DND-41 (cell line): ENCODE data around the gene MIEF1.

Source experiments
- ATAC-seq: fragments of 200-7000 bp; cut with Tn5 transposase; 3 replicates; pipeline ENCODE4 v1.9.1; 2021; ENCODE audit warnings: low read depth; ENCODE audit not compliant: insufficient read depth
- DNase-seq: peaks from one replicate; pipeline ENCODE4 v3.0.0-alpha.2; 2020
- H2AFZ ChIP-seq: 2 replicates; pipeline ENCODE4 v1.6.0; 2012; ENCODE audit warnings: low read depth, low read length
- H3K27ac ChIP-seq: 2 replicates; pipeline ENCODE4 v1.5.1; 2012; ENCODE audit warnings: low read length, inconsistent platforms
- H3K27me3 ChIP-seq: fragments of 200-600 bp; sonication (generic); 2 replicates; pipeline ENCODE4 v1.6.0; 2012; ENCODE audit warnings: low read length, mild to moderate bottlenecking, inconsistent platforms; ENCODE audit not compliant: insufficient read depth, poor library complexity
- H3K36me3 ChIP-seq: 2 replicates; pipeline ENCODE4 v1.5.1; 2012; ENCODE audit warnings: low read length, inconsistent platforms; ENCODE audit not compliant: insufficient read depth
- H3K4me1 ChIP-seq: 2 replicates; pipeline ENCODE4 v1.5.1; 2012; ENCODE audit warnings: mild to moderate bottlenecking, low read length; ENCODE audit not compliant: insufficient read depth
- H3K4me2 ChIP-seq: 2 replicates; pipeline ENCODE4 v1.6.0; 2012; ENCODE audit warnings: mild to moderate bottlenecking, moderate library complexity, low read length, inconsistent platforms; ENCODE audit not compliant: insufficient read depth
- H3K4me3 ChIP-seq, 2 experiments: fragments of 200-600 bp in 1 of 2; shearing (Covaris generic) in 1 of 2; 2 replicates each; pipeline ENCODE4 v1.5.1; 2012 to 2016; ENCODE audit warnings: inconsistent platforms in 2 of 2, low read length in 2 of 2, mild to moderate bottlenecking in 2 of 2, low read depth in 1 of 2, moderate library complexity in 1 of 2
- H3K79me2 ChIP-seq: 2 replicates; pipeline ENCODE4 v1.6.0; 2012; ENCODE audit warnings: low read length, inconsistent platforms; ENCODE audit not compliant: insufficient read depth
- H3K9ac ChIP-seq: 2 replicates; pipeline ENCODE4 v1.6.0; 2012; ENCODE audit warnings: low read depth, mild to moderate bottlenecking, inconsistent platforms, low read length, moderate library complexity
- H3K9me3 ChIP-seq: 2 replicates; pipeline ENCODE4 v1.5.1; 2012; ENCODE audit warnings: low read length, moderate library complexity, mild to moderate bottlenecking, inconsistent platforms; ENCODE audit not compliant: insufficient read depth, severe bottlenecking
- H4K20me1 ChIP-seq: 2 replicates; pipeline ENCODE4 v1.6.0; 2012; ENCODE audit warnings: low read length; ENCODE audit not compliant: insufficient read depth
- CTCF ChIP-seq: IDR thresholded peaks from 2 replicates; pipeline ENCODE4 v1.5.1; 2012; ENCODE audit warnings: borderline replicate concordance, low read length, moderate library complexity, mild to moderate bottlenecking; ENCODE audit not compliant: poor library complexity, severe bottlenecking; ENCODE audit errors: extremely low read depth
- EZH2 ChIP-seq: IDR thresholded peaks from 3 replicates; pipeline ENCODE4 v1.6.1; 2012; ENCODE audit warnings: borderline replicate concordance, low read depth, mild to moderate bottlenecking, moderate library complexity, low read length, inconsistent platforms; ENCODE audit not compliant: severe bottlenecking

Gene MIEF1

GRCh38 chr22:39476664-39477063 lies 25.4 kb upstream of the MIEF1 start:
- no peaks in the 10 kb centered on the region; the same call in 1 of the 2 replicates for H3K4me1 ChIP-seq
- H3K79me2 ChIP-seq: no peaks in the 10 kb centered on the region
- no peak overlapping the region for H3K27ac ChIP-seq
- no peak overlapping the region for H3K4me2 ChIP-seq
- no peaks in the 10 kb centered on the region for H3K36me3 ChIP-seq
- peaks cover 3% of the 10 kb centered on the region for H3K27me3 ChIP-seq
- no peaks in the 10 kb centered on the region for H3K9me3 ChIP-seq
- H3K9ac ChIP-seq: no peak overlapping the region
- peaks cover 8% of the 10 kb centered on the region for H4K20me1 ChIP-seq
- H2AFZ ChIP-seq: no peak overlapping the region
- ATAC-seq (no peak), DNase-seq (no peak)
- no peak for TF ChIP-seq EZH2
- no peak for TF ChIP-seq CTCF
- H3K4me3 ChIP-seq: no peak overlapping the region

- no peaks in the 10 kb centered on the region for H3K79me2 ChIP-seq
- no peaks in the 10 kb centered on the region for H3K36me3 ChIP-seq
- no peak overlapping the region for H3K27ac ChIP-seq
- peaks cover 8% of the 10 kb centered on the region for H4K20me1 ChIP-seq
- no peak overlapping the region for H3K4me2 ChIP-seq
- DNase-seq (no peak), ATAC-seq (no peak)
- no peaks in the 10 kb centered on the region for H3K4me1 ChIP-seq
- H3K4me3 ChIP-seq: no peak overlapping the region
- peaks cover 3% of the 10 kb centered on the region for H3K27me3 ChIP-seq
- no peak for TF ChIP-seq CTCF
- no peak for TF ChIP-seq EZH2
- no peak overlapping the region for H3K9ac ChIP-seq
- H3K9me3 ChIP-seq: no peaks in the 10 kb centered on the region
- no peak overlapping the region for H2AFZ ChIP-seq
Measured at GRCh38 chr22:39477542-39477941, 24.5 kb upstream of the MIEF1 start.

- peak; percentile 78 for ATAC-seq
Measured at GRCh38 chr22:39478441-39478850, 23.6 kb upstream of the MIEF1 start.

More at GRCh38 chr22:39478441-39478850, 23.6 kb upstream of the MIEF1 start:
- H3K9ac ChIP-seq: no peak overlapping the region
- DNase-seq: peak; percentile 53
- no peaks in the 10 kb centered on the region for H3K4me1 ChIP-seq
- no peaks in the 10 kb centered on the region for H3K79me2 ChIP-seq
- no peak overlapping the region for H3K27ac ChIP-seq
- H3K4me2 ChIP-seq: no peak overlapping the region
- no peaks in the 10 kb centered on the region for H3K36me3 ChIP-seq
- peaks cover 8% of the 10 kb centered on the region for H4K20me1 ChIP-seq
- peaks cover 3% of the 10 kb centered on the region for H3K27me3 ChIP-seq
- no peaks in the 10 kb centered on the region for H3K9me3 ChIP-seq
- no peak overlapping the region for H3K4me3 ChIP-seq
- TF ChIP-seq EZH2 (no peak), CTCF (no peak)
- no peak overlapping the region for H2AFZ ChIP-seq
